Loucy (cell line): ENCODE results near the gene BSN.

Source experiments
- CTCF ChIP-seq: fragments of 200-600 bp; sonication (generic); conservative IDR thresholded peaks from 2 replicates; pipeline ENCODE4 v1.5.1; 2014; ENCODE audit warnings: mild to moderate bottlenecking, antibody characterized with exemption, low read length
- EZH2phosphoT487 ChIP-seq: fragments of 200-600 bp; IDR thresholded peaks from 2 replicates; pipeline ENCODE4 v1.6.1; 2018; ENCODE audit warnings: antibody characterized with exemption, mild to moderate bottlenecking, moderate library complexity, borderline replicate concordance

GRCh38 chr3:49664300-49664699 is 110.0 kb downstream of the BSN start:
- TF ChIP-seq CTCF = no peak
- TF ChIP-seq EZH2phosphoT487 = no peak
